ENCODE data around the gene CYB5R4.

GRCh38 chr6:83847179-83847578 lies 12.3 kb upstream of the CYB5R4 start:
- TF ChIP-seq ARNTL (CRISPR knock-in tag; IDR thresholded peaks at IDR 0.05; ENCODE audit: borderline replicate concordance, low read depth) (no peak), PATZ1 (CRISPR knock-in tag; IDR thresholded peaks at IDR 0.05; ENCODE audit: borderline replicate concordance) (no peak), RARB (CRISPR knock-in tag; IDR thresholded peaks at IDR 0.05) (no peak), CREB5 (CRISPR knock-in tag; IDR thresholded peaks at IDR 0.05; ENCODE audit: low read depth) (no peak), ZNF70 (CRISPR knock-in tag; IDR thresholded peaks at IDR 0.05) (no peak), TSHZ2 (CRISPR knock-in tag; IDR thresholded peaks at IDR 0.05) (no peak), ZNF8 (CRISPR knock-in tag; IDR thresholded peaks at IDR 0.05) (no peak), TOX (CRISPR knock-in tag; IDR thresholded peaks at IDR 0.05; ENCODE audit: borderline replicate concordance) (no peak), GLIS3 (CRISPR knock-in tag; IDR thresholded peaks at IDR 0.05) (no peak), TCF4 (CRISPR knock-in tag; IDR thresholded peaks at IDR 0.05; ENCODE audit: borderline replicate concordance) (no peak), ESRRG (CRISPR knock-in tag; IDR thresholded peaks at IDR 0.05) (no peak), BACH2 (CRISPR knock-in tag; IDR thresholded peaks at IDR 0.05; ENCODE audit: borderline replicate concordance) (no peak)
